Heart right ventricle (tissue), 16 donors: ENCODE data around the gene ROPN1L. TPM values are rescaled to one million over a fixed set of nuclear protein-coding genes. Genes with fewer than 3 reads are reported as not detected.
A peak's percentile ranks its signal among the peaks of the same experiment; 100 is the strongest.

Source experiments
- ATAC-seq, 8 donors: fragments of 200-7000 bp; cut with Tn5 transposase; one replicate each; pipeline ENCODE4 v1.9.1; 2020; ENCODE audit warnings: mild to moderate bottlenecking in 8 of 8, moderate library complexity in 8 of 8, moderate number of reproducible peaks in 1 of 8
- DNase-seq, 2 donors: peaks; one replicate each; pipeline ENCODE4 v3.0.0-alpha.2; 2020
- H3K27ac ChIP-seq, 10 donors: fragments of 200-600 bp; sonication (generic) in 2 of 10; one replicate each; pipeline versions ENCODE4 v1.5.0 to v1.8.0; 2020 to 2022; ENCODE audit warnings: mild to moderate bottlenecking in 3 of 10
- H3K27me3 ChIP-seq, 7 donors: fragments of 200-600 bp; one replicate each; pipeline ENCODE4 v1.8.0; 2021 to 2022; ENCODE audit warnings: mild to moderate bottlenecking in 2 of 7
- H3K36me3 ChIP-seq, 9 donors: fragments of 200-600 bp; sonication (generic) in 1 of 9; one replicate each; pipeline versions ENCODE4 v1.5.0 to v1.8.0; 2020 to 2022; ENCODE audit warnings: mild to moderate bottlenecking in 2 of 9
- H3K4me1 ChIP-seq, 9 donors: fragments of 200-600 bp; sonication (generic) in 1 of 9; one replicate each; pipeline versions ENCODE4 v1.5.0 to v1.8.0; 2020 to 2022; ENCODE audit warnings: mild to moderate bottlenecking in 4 of 9
- H3K4me3 ChIP-seq, 10 donors: fragments of 200-600 bp; sonication (generic) in 2 of 10; one replicate each; pipeline versions ENCODE4 v1.5.0 to v1.8.0; 2020 to 2022; ENCODE audit warnings: mild to moderate bottlenecking in 7 of 10, moderate library complexity in 2 of 10
- H3K9me3 ChIP-seq, 11 donors: fragments of 200-600 bp in 10 of 11; sonication (generic) in 2 of 11; one replicate each; pipeline versions ENCODE4 v1.5.0 to v1.8.0; 2013 to 2022; ENCODE audit warnings: mild to moderate bottlenecking in 2 of 11, control low read depth in 1 of 11, moderate library complexity in 1 of 11
- CTCF ChIP-seq, 9 donors: fragments of 200-600 bp; sonication (generic) in 2 of 9; IDR thresholded peaks; one replicate each; pipeline versions ENCODE4 v1.5.0 to v1.8.0; 2021 to 2022; ENCODE audit warnings: antibody characterized with exemption in 9 of 9, mild to moderate bottlenecking in 5 of 9, moderate library complexity in 1 of 9
- WGBS, 2 donors: extraction: QIAGEN DNeasy Blood & Tissue Kit; methylation state at CpG; one replicate each; pipeline ENCODE4 v1.1.7; 2013; ENCODE audit warnings: inconsistent platforms in 1 of 2; 5-methylcytosine and 5-hydroxymethylcytosine counted together
- intact Hi-C, 10 donors: fragments of 100-400 bp; cut with DNase I; formaldehyde crosslinking; loops; one replicate each; pipeline versions ENCODE4 v1.11.1 to v1.14.2; 2022
- polyA plus RNA-seq, 2 donors: library from polyadenylated mRNA; stranded (reverse); fragments of 200-250 nt; gene quantifications; one replicate each; pipeline ENCODE4 v1.2.3, GENCODE V29; 2013
- total RNA-seq, 10 donors: library from RNA; stranded (reverse); fragmentation: NEBNext Ultra II Directional in 3 of 10; extraction: Animal tissue kit (Norgen Biotek cat#: 25700) in 3 of 10; gene quantifications; one replicate each; pipeline versions ENCODE4 v1.2.1 to v1.2.4, GENCODE V29; 2021 to 2023
- donor health status: Arrhythmogenic right ventricular cardiomyopathy.
- donor health status: ischemic (EF 13 %, LVEDD 7.1; RV severe dilation, severe dysfunction).
- donor health status: healthy with polysubstance abuse.
- donor health status: DM: no; HTN: yes; CAD: no.
- donor health status: DM: no; HTN: no; CAD: no.
- donor health status: ischemic (EF 25% LVEDD 6.9; RV normal size, moderate dysfunction).
- donor health status: ischemic (EF 25% LVEDD 5.7; RV mildly dilated, moderate dysfunction).
- donor health status: healthy.
- donor health status: DM: yes; HTN: yes; CAD: no.
- donor health status: Ischemic cardiomyopathy.
- donor health status: ischemic (EF 35%, LVEDD 5.7; RV mildly dilated, moderate dysfunction).
- donor health status: nonischemic (EF 11% LVEDD 7.7; RV severe dilation, severe dysfunction).
- donor health status: DM: yes; HTN: yes; CAD: no.
- donor health status: PGD.
- donor health status: ischemic (EF 29% LVEDD 5.4; RV normal size, mild dysfunction).
- donor health status: nonischemic (EF 23%, LVEDD 6.1; RV moderate dilation, normal function).

ROPN1L gene
- total and polyA plus RNA-seq, 12 donors: 0.17 to 0.83 (median 0.31) TPM; not detected in 2

- Histone ChIP-seq H3K36me3 (peaks cover 0 to 91% (median 38%) of the 10 kb centered on the region in 9 donors), H3K27ac (no peak overlapping the region), H3K4me3 (no peak overlapping the region), H3K27me3 (no peaks in the 10 kb centered on the region), H3K4me1 (peaks cover 0 to 19% (median 0%) of the 10 kb centered on the region in 9 donors), H3K9me3 (no peaks in the 10 kb centered on the region)
- intact Hi-C loops: no loop called here
- ATAC-seq (no peak), DNase-seq (no peak)
- TF ChIP-seq CTCF (IDR thresholded peaks at IDR 0.05): no peak
- WGBS, 2 donors: 86 to 92% methylated on average over 5 of the region's 5 CpGs
These were observed 7.3 kb upstream of the ROPN1L start for GRCh38 chr5:10434392-10434791.

GRCh38 chr5:10438301-10438700 is 3.4 kb upstream of the ROPN1L start:
- H3K4me3 ChIP-seq: no peak overlapping the region
- intact Hi-C loops: no loop called here
- TF ChIP-seq CTCF (IDR thresholded peaks at IDR 0.05): no peak
- H3K27ac ChIP-seq: peak overlapping the region in 1 of 10 donors; percentile 15
- no peaks in the 10 kb centered on the region for H3K9me3 ChIP-seq
- DNase-seq (no peak), ATAC-seq (no peak)
- 64 to 74% methylated on average over 4 of the region's 4 CpGs for WGBS, 2 donors
- peaks cover 0 to 39% (median 19%) of the 10 kb centered on the region in 9 donors for H3K4me1 ChIP-seq
- H3K27me3 ChIP-seq: no peaks in the 10 kb centered on the region
- peaks cover 0 to 52% (median 23%) of the 10 kb centered on the region in 9 donors for H3K36me3 ChIP-seq

- 81% methylated on average over 4 of the region's 4 CpGs for WGBS, 2 donors
- Histone ChIP-seq H3K27me3 (no peaks in the 10 kb centered on the region), H3K36me3 (peaks cover 0 to 38% (median 11%) of the 10 kb centered on the region in 9 donors), H3K9me3 (no peaks in the 10 kb centered on the region), H3K4me3 (no peak overlapping the region), H3K27ac (no peak overlapping the region), H3K4me1 (peaks cover 0 to 42% (median 19%) of the 10 kb centered on the region in 9 donors)
- DNase-seq: no peak
- no peak for TF ChIP-seq CTCF (IDR thresholded peaks at IDR 0.05)
- intact Hi-C loops: no loop called here
- ATAC-seq: no peak
These were observed 2.0 kb upstream of the ROPN1L start for GRCh38 chr5:10439692-10440091.

- H3K4me3 ChIP-seq: peak overlapping the region in 6 of 10 donors; percentile 65 to 83 (median 68)
- WGBS, 2 donors: 73 to 82% methylated on average over 16 of the region's 16 CpGs
These were observed 1.2 kb upstream of the ROPN1L start for GRCh38 chr5:10440367-10440990.

More at GRCh38 chr5:10440367-10440990, 1.2 kb upstream of the ROPN1L start:
- intact Hi-C loops: no loop called here
- ATAC-seq: no peak
- Histone ChIP-seq H3K27me3 (no peaks in the 10 kb centered on the region), H3K27ac (peak overlapping the region in 1 of 10 donors; percentile 81), H3K9me3 (no peaks in the 10 kb centered on the region), H3K36me3 (peaks cover 0 to 31% (median 4%) of the 10 kb centered on the region in 9 donors), H3K4me1 (peaks cover 0 to 50% (median 26%) of the 10 kb centered on the region in 9 donors)
- no peak for TF ChIP-seq CTCF (IDR thresholded peaks at IDR 0.05)
- no peak for DNase-seq
